SU-DHL-6 (cell line): ENCODE results near the gene ARCN1.

ENCODE experiments used
- EZH2phosphoT487 ChIP-seq: fragments of 200-600 bp; sonication (generic), shearing (Covaris generic); conservative IDR thresholded peaks from 2 replicates; pipeline ENCODE4 v1.6.1; 2018; ENCODE audit warnings: mild to moderate bottlenecking, antibody characterized with exemption, low read length, moderate library complexity, mixed read lengths
- TF ChIP-seq, protein P1 (sequence below): fragments of 200-600 bp; sonication (generic); IDR thresholded peaks from one replicate; pipeline ENCODE4 v1.5.1; 2017; ENCODE audit warnings: antibody characterized with exemption, mild to moderate bottlenecking, low read length, moderate library complexity; ENCODE audit not compliant: insufficient read depth, poor library complexity, severe bottlenecking

GRCh38 chr11:118615976-118616371 is 43.8 kb downstream of the ARCN1 start:
- no peak for TF ChIP-seq EZH2phosphoT487
- TF ChIP-seq, protein P1, sequence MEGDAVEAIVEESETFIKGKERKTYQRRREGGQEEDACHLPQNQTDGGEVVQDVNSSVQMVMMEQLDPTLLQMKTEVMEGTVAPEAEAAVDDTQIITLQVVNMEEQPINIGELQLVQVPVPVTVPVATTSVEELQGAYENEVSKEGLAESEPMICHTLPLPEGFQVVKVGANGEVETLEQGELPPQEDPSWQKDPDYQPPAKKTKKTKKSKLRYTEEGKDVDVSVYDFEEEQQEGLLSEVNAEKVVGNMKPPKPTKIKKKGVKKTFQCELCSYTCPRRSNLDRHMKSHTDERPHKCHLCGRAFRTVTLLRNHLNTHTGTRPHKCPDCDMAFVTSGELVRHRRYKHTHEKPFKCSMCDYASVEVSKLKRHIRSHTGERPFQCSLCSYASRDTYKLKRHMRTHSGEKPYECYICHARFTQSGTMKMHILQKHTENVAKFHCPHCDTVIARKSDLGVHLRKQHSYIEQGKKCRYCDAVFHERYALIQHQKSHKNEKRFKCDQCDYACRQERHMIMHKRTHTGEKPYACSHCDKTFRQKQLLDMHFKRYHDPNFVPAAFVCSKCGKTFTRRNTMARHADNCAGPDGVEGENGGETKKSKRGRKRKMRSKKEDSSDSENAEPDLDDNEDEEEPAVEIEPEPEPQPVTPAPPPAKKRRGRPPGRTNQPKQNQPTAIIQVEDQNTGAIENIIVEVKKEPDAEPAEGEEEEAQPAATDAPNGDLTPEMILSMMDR = no peak
